Mesenchymal stem cell (in vitro differentiated cells and primary cell): ENCODE measurements around the gene NLRP1.

Experiments used
- DNase-seq: peaks from one replicate; pipeline ENCODE4 v3.0.0-alpha.2; 2013
- H2AFZ ChIP-seq: one replicate; pipeline ENCODE4 v1.6.1; 2013; ENCODE audit warnings: low read depth, mild to moderate bottlenecking, control low read depth, inconsistent platforms, low read length, moderate library complexity
- H2AK5ac ChIP-seq: 2 replicates; pipeline ENCODE4 v1.6.1; 2013; ENCODE audit warnings: low read length, moderate library complexity, mild to moderate bottlenecking, inconsistent platforms; ENCODE audit not compliant: severe bottlenecking
- H2BK120ac ChIP-seq: one replicate; pipeline ENCODE4 v1.6.1; 2013; ENCODE audit warnings: low read depth, mild to moderate bottlenecking, inconsistent platforms, low read length, moderate library complexity
- H2BK12ac ChIP-seq, 2 experiments: one replicate each; pipeline ENCODE4 v1.6.1; 2013; ENCODE audit warnings: inconsistent platforms in 2 of 2, low read length in 2 of 2, mild to moderate bottlenecking in 2 of 2, moderate library complexity in 2 of 2, control low read depth in 1 of 2
- H2BK15ac ChIP-seq: one replicate; pipeline ENCODE4 v1.6.1; 2013; ENCODE audit warnings: mild to moderate bottlenecking, low read depth, inconsistent platforms; ENCODE audit not compliant: poor library complexity, severe bottlenecking
- H2BK5ac ChIP-seq: 2 replicates; pipeline ENCODE4 v1.6.1; 2013; ENCODE audit warnings: low read depth, mild to moderate bottlenecking, low read length, control low read depth, inconsistent platforms; ENCODE audit not compliant: poor library complexity, severe bottlenecking
- H3K14ac ChIP-seq, 2 experiments: one replicate each; pipeline ENCODE4 v1.6.1; 2013; ENCODE audit warnings: inconsistent platforms in 2 of 2, low read length in 2 of 2, control low read depth in 1 of 2, mild to moderate bottlenecking in 1 of 2, moderate library complexity in 1 of 2
- H3K18ac ChIP-seq, 2 experiments: one replicate each; pipeline ENCODE4 v1.6.1; 2013; ENCODE audit warnings: inconsistent platforms in 2 of 2, low read length in 2 of 2, control low read depth in 1 of 2, low read depth in 1 of 2, mild to moderate bottlenecking in 1 of 2
- H3K23ac ChIP-seq, 2 experiments: one replicate each; pipeline ENCODE4 v1.6.1; 2013; ENCODE audit warnings: inconsistent platforms in 2 of 2, low read length in 2 of 2, mild to moderate bottlenecking in 2 of 2, moderate library complexity in 2 of 2, control low read depth in 1 of 2
- H3K27ac ChIP-seq: 2 replicates; pipeline ENCODE4 v1.5.1; 2013; ENCODE audit warnings: mild to moderate bottlenecking, moderate library complexity, low read length, control low read depth, inconsistent platforms; ENCODE audit not compliant: poor library complexity, severe bottlenecking
- H3K27me3 ChIP-seq, 2 experiments: 2 replicates each; pipeline versions ENCODE4 v1.6.1 to v1.7.0; 2013; ENCODE audit warnings: low read length in 2 of 2, mild to moderate bottlenecking in 2 of 2, moderate library complexity in 2 of 2, control low read depth in 1 of 2, inconsistent platforms in 1 of 2; ENCODE audit not compliant: control insufficient read depth in 1 of 2, insufficient read depth in 1 of 2
- H3K36me3 ChIP-seq, 2 experiments: 2 replicates each; pipeline versions ENCODE4 v1.6.1 to v1.7.0; 2013; ENCODE audit warnings: low read length in 2 of 2, control low read depth in 1 of 2, inconsistent platforms in 1 of 2, low read depth in 1 of 2, mild to moderate bottlenecking in 1 of 2; ENCODE audit not compliant: insufficient read depth in 2 of 2, control insufficient read depth in 1 of 2
- H3K4ac ChIP-seq, 2 experiments: one replicate each; pipeline ENCODE4 v1.6.1; 2013; ENCODE audit warnings: inconsistent platforms in 2 of 2, low read length in 2 of 2, mild to moderate bottlenecking in 2 of 2, moderate library complexity in 2 of 2, control low read depth in 1 of 2, low read depth in 1 of 2
- H3K4me1 ChIP-seq: 2 replicates; pipeline ENCODE4 v1.6.1; 2013; ENCODE audit warnings: low read depth, low read length, control low read depth; ENCODE audit not compliant: control insufficient read depth, insufficient read depth
- H3K4me2 ChIP-seq: 2 replicates; pipeline ENCODE4 v1.6.1; 2013; ENCODE audit warnings: low read length, mild to moderate bottlenecking, inconsistent platforms; ENCODE audit not compliant: poor library complexity, severe bottlenecking
- H3K4me3 ChIP-seq, 2 experiments: 2 replicates each; pipeline versions ENCODE4 v1.5.1 to v1.7.0; 2013; ENCODE audit warnings: low read length in 2 of 2, mild to moderate bottlenecking in 2 of 2, control low read depth in 1 of 2, low read depth in 1 of 2; ENCODE audit not compliant: insufficient read depth in 1 of 2
- H3K79me1 ChIP-seq: replicated peaks from 2 replicates; pipeline ENCODE4 v1.6.1; 2013; ENCODE audit warnings: mild to moderate bottlenecking, control low read depth, low read length, inconsistent platforms; ENCODE audit not compliant: poor library complexity, severe bottlenecking
- H3K9ac ChIP-seq: 2 replicates; pipeline ENCODE4 v1.7.0; 2013; ENCODE audit warnings: mild to moderate bottlenecking, low read length, moderate library complexity
- H3K9me3 ChIP-seq: 2 replicates; pipeline ENCODE4 v1.7.0; 2013; ENCODE audit warnings: mild to moderate bottlenecking, low read length; ENCODE audit not compliant: control insufficient read depth
- H4K8ac ChIP-seq: one replicate; pipeline ENCODE4 v1.6.1; 2013; ENCODE audit warnings: inconsistent platforms, mild to moderate bottlenecking, low read length, moderate library complexity
- H4K91ac ChIP-seq: one replicate; pipeline ENCODE4 v1.6.1; 2013; ENCODE audit warnings: mild to moderate bottlenecking, low read length, inconsistent platforms
- WGBS: methylation state at CpG from one replicate; pipeline ENCODE4 v1.1.7; 2013; ENCODE audit warnings: mixed read lengths; 5-methylcytosine and 5-hydroxymethylcytosine counted together

The NLRP1 gene

DNA sequence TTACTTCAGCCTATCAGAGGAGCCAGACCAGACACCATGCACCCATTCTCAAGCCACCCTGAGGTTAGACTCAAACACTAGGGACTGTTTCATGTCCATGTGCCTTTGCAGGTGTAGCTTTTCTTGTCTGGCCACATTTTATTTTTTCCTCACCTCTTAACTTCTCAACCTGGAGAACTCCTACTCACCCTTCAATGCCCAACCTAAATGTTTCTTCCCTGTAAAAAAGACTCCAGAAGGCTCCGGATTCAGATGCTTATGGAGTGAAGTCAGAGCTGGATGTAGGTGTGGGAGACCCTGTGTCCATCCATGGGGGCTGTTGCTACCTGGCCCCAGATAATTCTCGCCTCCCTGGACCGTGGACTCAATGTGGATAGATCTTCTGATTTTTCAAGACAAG lies 44.0 kb upstream of the NLRP1 start:
- H3K23ac ChIP-seq, result no peak overlapping the region
- H4K8ac ChIP-seq, result no peak overlapping the region
- no peak overlapping the region for H2AFZ ChIP-seq
- no peak overlapping the region for H3K4me3 ChIP-seq
- no peaks in the 10 kb centered on the region for H3K9me3 ChIP-seq
- no peak overlapping the region for H3K14ac ChIP-seq
- H3K4me1 ChIP-seq, result no peaks in the 10 kb centered on the region
- no peaks in the 10 kb centered on the region for H3K36me3 ChIP-seq
- H2AK5ac ChIP-seq, result no peak overlapping the region
- H3K4ac ChIP-seq, result no peak overlapping the region
- H2BK12ac ChIP-seq, result no peak overlapping the region
- H2BK120ac ChIP-seq, result no peak overlapping the region
- H2BK15ac ChIP-seq, result no peak overlapping the region
- H3K79me1 ChIP-seq, result no peaks in the 10 kb centered on the region
- H2BK5ac ChIP-seq, result no peak overlapping the region
- no peak overlapping the region for H3K9ac ChIP-seq
- 62% methylated on average over 3 of the region's 3 CpGs for WGBS
- DNase-seq, result no peak
- H4K91ac ChIP-seq, result no peak overlapping the region
- peaks cover 0 to 27% of the 10 kb centered on the region in 2 experiments for H3K27me3 ChIP-seq
- no peak overlapping the region for H3K4me2 ChIP-seq
- H3K27ac ChIP-seq, result no peak overlapping the region
- H3K18ac ChIP-seq, result no peak overlapping the region

DNA sequence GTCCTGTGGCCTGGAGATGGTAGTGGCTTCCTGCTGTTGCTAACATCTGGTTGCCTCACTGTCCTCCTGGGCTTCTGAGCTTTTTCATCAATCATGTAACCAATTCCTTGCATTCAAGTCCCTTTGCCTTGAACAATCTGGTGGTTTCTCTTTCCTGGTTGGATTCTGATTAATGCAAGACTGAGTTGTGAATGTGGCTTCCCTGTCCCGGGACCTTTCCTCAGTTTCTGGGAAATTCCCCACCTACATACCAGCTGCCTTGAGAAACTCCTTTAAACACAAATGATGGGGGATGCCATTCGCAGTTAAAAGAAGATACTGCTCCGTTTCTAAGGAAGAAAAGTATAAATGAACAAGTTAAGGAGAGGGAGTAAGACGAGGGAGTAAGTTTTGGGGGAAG lies 39.9 kb upstream of the NLRP1 start:
- H3K4me1 ChIP-seq, result no peaks in the 10 kb centered on the region
- H2BK15ac ChIP-seq, result no peak overlapping the region
- no peak for DNase-seq
- H3K27ac ChIP-seq, result no peak overlapping the region
- no peak overlapping the region for H3K23ac ChIP-seq
- WGBS, result 83% methylated on average over 1 of the region's 4 CpGs
- no peak overlapping the region for H4K8ac ChIP-seq
- no peak overlapping the region for H3K4me3 ChIP-seq
- H3K9me3 ChIP-seq, result no peaks in the 10 kb centered on the region
- H3K4ac ChIP-seq, result no peak overlapping the region
- no peak overlapping the region for H2BK5ac ChIP-seq
- H3K4me2 ChIP-seq, result no peak overlapping the region
- H3K14ac ChIP-seq, result no peak overlapping the region
- no peak overlapping the region for H3K18ac ChIP-seq
- H3K79me1 ChIP-seq, result no peaks in the 10 kb centered on the region
- no peak overlapping the region for H2AK5ac ChIP-seq
- peaks cover 11 to 16% of the 10 kb centered on the region in 2 experiments for H3K27me3 ChIP-seq
- no peaks in the 10 kb centered on the region for H3K36me3 ChIP-seq
- H2BK12ac ChIP-seq, result no peak overlapping the region
- H4K91ac ChIP-seq, result no peak overlapping the region
- no peak overlapping the region for H2BK120ac ChIP-seq
- H3K9ac ChIP-seq, result no peak overlapping the region
- H2AFZ ChIP-seq, result no peak overlapping the region

DNA sequence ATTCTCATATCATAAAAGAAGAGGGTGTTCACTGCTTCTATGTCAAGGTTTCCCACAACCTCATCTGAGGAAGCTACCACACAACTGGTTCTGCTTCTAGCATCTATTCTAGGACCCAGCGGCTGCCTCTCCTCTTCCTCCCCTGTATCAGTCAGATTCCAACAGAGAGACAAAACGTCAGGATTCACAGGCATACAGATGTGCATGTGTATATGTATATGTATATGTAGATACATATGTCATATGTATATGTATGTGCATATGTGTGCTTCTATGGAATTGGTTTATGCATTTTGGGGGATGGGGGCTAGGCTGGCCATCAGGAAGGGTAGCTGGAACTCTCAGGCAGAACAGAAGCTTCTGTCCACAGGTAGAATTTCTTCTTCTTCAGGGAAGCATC lies 37.4 kb upstream of the NLRP1 start:
- H2BK5ac ChIP-seq, result no peak overlapping the region
- H2AFZ ChIP-seq, result no peak overlapping the region
- H4K91ac ChIP-seq, result no peak overlapping the region
- no peak overlapping the region for H3K18ac ChIP-seq
- H3K36me3 ChIP-seq, result no peaks in the 10 kb centered on the region
- no peak overlapping the region for H2BK12ac ChIP-seq
- no peak overlapping the region for H3K14ac ChIP-seq
- WGBS, result 80% methylated on average over 1 of the region's 2 CpGs
- H3K4me2 ChIP-seq, result no peak overlapping the region
- peaks cover 14 to 27% of the 10 kb centered on the region in 2 experiments for H3K27me3 ChIP-seq
- no peak overlapping the region for H3K9ac ChIP-seq
- H3K9me3 ChIP-seq, result no peaks in the 10 kb centered on the region
- H4K8ac ChIP-seq, result no peak overlapping the region
- no peak overlapping the region for H3K4me3 ChIP-seq
- H3K27ac ChIP-seq, result no peak overlapping the region
- no peaks in the 10 kb centered on the region for H3K79me1 ChIP-seq
- no peak overlapping the region for H2BK15ac ChIP-seq
- H3K4me1 ChIP-seq, result no peaks in the 10 kb centered on the region
- H2BK120ac ChIP-seq, result no peak overlapping the region
- no peak overlapping the region for H3K4ac ChIP-seq
- H3K23ac ChIP-seq, result no peak overlapping the region
- no peak for DNase-seq
- no peak overlapping the region for H2AK5ac ChIP-seq

DNA sequence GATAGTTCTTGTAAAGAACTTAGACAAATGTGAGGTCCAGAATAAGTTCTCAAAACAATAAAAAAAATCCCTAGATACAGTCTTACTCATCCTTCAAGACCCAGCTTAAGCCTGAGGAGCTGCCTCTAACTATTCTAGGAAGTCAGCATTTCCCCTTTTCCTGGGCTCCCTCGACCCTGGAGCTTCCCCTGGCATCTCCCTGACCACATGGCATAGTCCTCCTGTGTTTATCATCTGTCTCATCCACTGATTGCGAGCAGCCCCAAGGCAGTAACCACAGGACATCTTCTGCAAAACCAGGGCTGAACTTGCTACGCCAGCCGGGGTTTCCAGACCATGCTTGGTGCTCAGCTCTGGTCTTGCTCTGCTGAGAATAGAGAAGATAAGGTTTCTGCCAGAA lies 36.7 kb upstream of the NLRP1 start:
- no peaks in the 10 kb centered on the region for H3K9me3 ChIP-seq
- no peak overlapping the region for H3K18ac ChIP-seq
- H2BK12ac ChIP-seq, result no peak overlapping the region
- H3K79me1 ChIP-seq, result no peaks in the 10 kb centered on the region
- H2BK15ac ChIP-seq, result no peak overlapping the region
- no peak overlapping the region for H3K4me3 ChIP-seq
- H3K9ac ChIP-seq, result no peak overlapping the region
- H2AK5ac ChIP-seq, result no peak overlapping the region
- H3K27me3 ChIP-seq, result peaks cover 14 to 27% of the 10 kb centered on the region in 2 experiments
- H3K4me1 ChIP-seq, result no peaks in the 10 kb centered on the region
- H3K14ac ChIP-seq, result no peak overlapping the region
- no peak overlapping the region for H3K23ac ChIP-seq
- H3K27ac ChIP-seq, result no peak overlapping the region
- H4K8ac ChIP-seq, result no peak overlapping the region
- no peak overlapping the region for H2AFZ ChIP-seq
- no peak for DNase-seq
- no peak overlapping the region for H4K91ac ChIP-seq
- H3K4ac ChIP-seq, result no peak overlapping the region
- H2BK120ac ChIP-seq, result no peak overlapping the region
- no peak overlapping the region for H2BK5ac ChIP-seq
- H3K4me2 ChIP-seq, result no peak overlapping the region
- WGBS, result 75% methylated on average over 4 of the region's 4 CpGs
- no peaks in the 10 kb centered on the region for H3K36me3 ChIP-seq
